ENCODE measurements around the gene NPPA. TPM values are rescaled to one million over a fixed set of nuclear protein-coding genes. Genes with fewer than 3 reads are reported as not detected.

Gene NPPA
- total RNA-seq, 2 donors from 2014 or later, result not detected

DNA sequence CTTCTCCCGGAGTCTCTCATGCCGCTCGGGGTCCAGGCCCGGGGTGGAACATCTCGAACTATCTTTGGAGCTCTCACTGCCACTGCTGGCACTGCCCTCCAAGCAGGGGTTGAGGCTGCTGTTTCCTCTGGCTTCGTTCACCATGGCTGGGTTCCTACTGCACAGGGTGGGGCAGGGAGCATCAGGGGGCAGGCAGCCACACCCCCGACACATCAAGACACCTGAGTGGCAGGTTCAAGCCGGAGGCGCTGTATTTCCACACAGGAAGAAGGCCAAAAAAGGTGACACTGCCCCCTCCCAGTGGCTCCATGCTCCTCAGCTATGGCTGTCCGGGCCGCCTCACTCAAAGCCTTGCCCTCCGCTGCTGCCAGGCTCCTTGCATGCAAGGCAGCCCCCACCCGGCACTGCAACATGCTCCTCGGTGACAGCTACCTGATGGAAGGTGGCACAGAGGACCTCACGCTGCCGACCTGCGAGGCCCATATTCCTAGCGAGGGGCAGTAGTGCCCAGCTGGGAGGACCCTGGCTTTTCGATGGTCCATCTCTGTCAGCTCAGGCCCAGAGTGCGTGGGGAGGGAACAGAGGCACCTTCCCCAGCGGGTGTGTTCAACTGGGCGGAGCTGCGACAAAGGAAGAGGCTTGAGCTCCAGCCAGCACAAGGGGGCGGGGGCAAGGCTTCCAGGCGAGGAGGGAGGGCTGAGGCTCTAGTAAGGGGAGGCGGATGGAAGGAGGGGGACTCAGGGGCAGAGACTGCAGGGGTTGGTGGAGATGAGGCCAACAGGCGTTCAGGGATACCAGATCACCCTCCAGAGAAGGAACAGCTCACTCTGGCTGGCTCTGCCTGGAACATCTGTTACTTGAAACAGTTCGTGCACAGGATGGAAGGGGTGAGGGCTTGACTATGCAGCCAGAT lies 44.4 kb downstream of the NPPA start:
- no peaks in the 10 kb centered on the region for H3K9me3 Mint-ChIP-seq
- H3K4me1 Mint-ChIP-seq (ENCODE audit: low read depth in 2 of 2), result peaks cover 50 to 55% of the 10 kb centered on the region in 2 donors
- H3K27ac Mint-ChIP-seq, result peak overlapping the region; percentile 84 to 93
- H3K36me3 Mint-ChIP-seq, result no peaks in the 10 kb centered on the region
- ATAC-seq, result peak; percentile 65 to 69
- H3K27me3 Mint-ChIP-seq, result no peaks in the 10 kb centered on the region
- H3K4me3 Mint-ChIP-seq, result peak overlapping the region; percentile 89
- peak; percentile 88 for DNase-seq (ENCODE audit: low spot score)

DNA sequence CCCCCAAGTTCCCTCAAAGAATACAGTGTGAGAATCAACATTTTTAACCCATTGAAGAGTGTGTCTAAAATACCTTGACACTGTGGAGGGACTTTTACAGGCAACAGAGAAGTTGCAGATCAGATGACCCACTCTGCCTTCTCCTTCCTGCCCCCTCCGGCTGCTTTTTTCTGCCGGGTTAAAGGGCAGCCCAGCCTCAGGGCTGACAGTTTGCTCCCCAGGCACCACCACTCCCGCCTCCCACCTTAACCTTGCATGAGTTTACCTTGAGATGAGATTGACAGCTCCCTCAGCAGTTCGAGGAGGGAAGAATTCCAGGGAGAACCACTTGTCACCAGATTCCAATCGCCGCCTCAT lies 45.0 kb downstream of the NPPA start:
- peak overlapping the region; percentile 89 for H3K4me3 Mint-ChIP-seq
- H3K4me1 Mint-ChIP-seq (ENCODE audit: low read depth in 2 of 2), result peaks cover 48 to 49% of the 10 kb centered on the region in 2 donors
- H3K27ac Mint-ChIP-seq, result peak overlapping the region; percentile 84 to 93
- H3K27me3 Mint-ChIP-seq, result no peaks in the 10 kb centered on the region
- DNase-seq (ENCODE audit: low spot score) (peak; percentile 56), ATAC-seq (no peak)
- H3K36me3 Mint-ChIP-seq, result no peaks in the 10 kb centered on the region
- no peaks in the 10 kb centered on the region for H3K9me3 Mint-ChIP-seq

- H3K9me3 Mint-ChIP-seq, result no peaks in the 10 kb centered on the region
- no peak overlapping the region for H3K4me3 Mint-ChIP-seq
- no peaks in the 10 kb centered on the region for H3K36me3 Mint-ChIP-seq
- H3K4me1 Mint-ChIP-seq (ENCODE audit: low read depth in 2 of 2), result peaks cover 36 to 37% of the 10 kb centered on the region in 2 donors
- DNase-seq (ENCODE audit: low spot score) (peak; percentile 56), ATAC-seq (no peak)
- peak overlapping the region in 1 of 2 donors; percentile 93 for H3K27ac Mint-ChIP-seq
- H3K27me3 Mint-ChIP-seq, result no peaks in the 10 kb centered on the region
Measured at GRCh38 chr1:11800756-11801433, 46.7 kb downstream of the NPPA start.

- H3K36me3 Mint-ChIP-seq, result no peaks in the 10 kb centered on the region
- ATAC-seq (no peak), DNase-seq (ENCODE audit: low spot score) (peak; percentile 15)
- no peaks in the 10 kb centered on the region for H3K9me3 Mint-ChIP-seq
- no peaks in the 10 kb centered on the region for H3K27me3 Mint-ChIP-seq
- H3K27ac Mint-ChIP-seq, result no peak overlapping the region
- peaks cover 36 to 39% of the 10 kb centered on the region in 2 donors for H3K4me1 Mint-ChIP-seq (ENCODE audit: low read depth in 2 of 2)
- no peak overlapping the region for H3K4me3 Mint-ChIP-seq
Measured at GRCh38 chr1:11800391-11800755, 47.2 kb downstream of the NPPA start.

DNA sequence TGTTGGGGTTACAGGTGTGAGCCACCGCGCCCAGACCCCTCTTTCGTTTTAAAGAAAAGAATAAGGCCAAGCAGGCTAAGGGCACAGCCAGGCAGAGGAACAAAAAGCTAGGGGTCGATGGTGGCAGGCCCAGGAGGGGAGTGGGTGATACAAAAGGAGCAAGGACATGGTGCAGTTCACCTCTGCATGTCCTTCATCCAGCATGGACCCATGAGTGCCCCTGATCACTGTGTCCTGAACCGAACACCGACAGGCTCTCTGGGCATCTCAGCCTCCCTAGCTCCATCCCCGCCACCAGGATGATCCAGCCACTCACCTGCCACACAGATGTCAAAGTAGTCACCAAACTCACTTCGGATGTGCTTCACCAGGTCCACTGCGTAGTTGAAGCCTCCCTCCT lies 47.7 kb downstream of the NPPA start:
- no peak overlapping the region for H3K4me3 Mint-ChIP-seq
- no peak for ATAC-seq
- peak; percentile 32 for DNase-seq (ENCODE audit: low spot score)
- no peak overlapping the region for H3K27ac Mint-ChIP-seq
- no peaks in the 10 kb centered on the region for H3K36me3 Mint-ChIP-seq
- H3K27me3 Mint-ChIP-seq, result no peaks in the 10 kb centered on the region
- peaks cover 32 to 39% of the 10 kb centered on the region in 2 donors for H3K4me1 Mint-ChIP-seq (ENCODE audit: low read depth in 2 of 2)
- no peaks in the 10 kb centered on the region for H3K9me3 Mint-ChIP-seq

DNA sequence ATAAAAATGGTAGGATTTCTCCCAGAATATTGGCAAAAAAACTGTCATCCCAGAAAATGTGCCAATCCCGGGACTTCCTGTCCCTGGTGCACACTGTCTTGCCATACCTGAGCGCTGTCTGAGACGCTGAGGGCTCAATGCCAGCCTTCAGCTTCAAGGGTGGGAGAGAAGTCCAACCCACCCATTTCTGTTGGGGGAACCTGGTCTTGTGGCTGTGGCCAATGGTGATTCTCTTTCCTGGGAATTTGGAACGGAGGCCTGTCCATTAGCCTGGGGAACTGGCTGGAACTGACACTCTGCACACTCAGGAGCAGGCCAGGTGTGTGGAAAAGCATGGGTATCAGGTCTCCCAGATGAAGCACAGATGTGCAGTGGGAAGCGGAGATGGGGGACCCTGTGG lies 48.5 kb downstream of the NPPA start:
- no peaks in the 10 kb centered on the region for H3K36me3 Mint-ChIP-seq
- H3K4me3 Mint-ChIP-seq, result no peak overlapping the region

DNA sequence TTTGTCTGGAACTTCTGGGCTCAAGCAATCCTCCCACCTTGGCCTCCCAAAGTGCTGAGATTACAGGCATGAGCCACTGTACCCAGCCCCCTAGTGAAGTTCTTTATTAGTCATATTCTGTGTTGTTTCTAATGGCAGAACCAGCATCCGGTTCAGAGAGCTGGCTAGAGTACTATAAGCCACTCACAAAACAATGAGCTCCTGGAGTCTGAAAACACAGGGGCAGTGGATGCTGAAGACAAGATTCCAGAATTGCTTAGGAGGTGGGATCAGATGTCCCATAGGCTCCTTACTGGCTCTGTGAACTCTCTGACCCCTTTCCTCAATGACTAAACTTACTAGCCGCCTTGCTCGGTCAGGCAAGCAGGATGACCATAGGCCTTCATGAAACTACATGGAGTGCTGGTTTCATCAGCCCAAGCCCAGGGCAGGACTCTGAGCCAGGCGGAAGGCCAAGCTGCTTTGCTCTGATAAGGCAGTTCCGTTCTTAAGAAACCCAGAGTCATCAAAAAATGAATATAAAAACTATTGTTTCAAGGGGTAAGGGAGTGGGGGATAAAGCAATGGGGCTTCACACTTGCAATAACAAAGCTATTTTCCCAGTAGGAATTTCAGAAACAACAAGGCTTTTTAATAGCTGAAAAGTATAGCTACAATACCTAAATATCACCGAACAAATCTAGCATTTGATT lies 49.9 kb downstream of the NPPA start:
- DNase-seq (ENCODE audit: low spot score) (no peak), ATAC-seq (no peak)
- no peaks in the 10 kb centered on the region for H3K9me3 Mint-ChIP-seq

More for the DNA sequence above, 48.5 kb downstream of the NPPA start:
- DNase-seq (ENCODE audit: low spot score), result no peak
- Mint-ChIP-seq H3K27me3 (no peaks in the 10 kb centered on the region), H3K9me3 (no peaks in the 10 kb centered on the region), H3K27ac (no peak overlapping the region), H3K4me1 (ENCODE audit: low read depth in 2 of 2) (peaks cover 24 to 31% of the 10 kb centered on the region in 2 donors)
- no peak for ATAC-seq

DNA sequence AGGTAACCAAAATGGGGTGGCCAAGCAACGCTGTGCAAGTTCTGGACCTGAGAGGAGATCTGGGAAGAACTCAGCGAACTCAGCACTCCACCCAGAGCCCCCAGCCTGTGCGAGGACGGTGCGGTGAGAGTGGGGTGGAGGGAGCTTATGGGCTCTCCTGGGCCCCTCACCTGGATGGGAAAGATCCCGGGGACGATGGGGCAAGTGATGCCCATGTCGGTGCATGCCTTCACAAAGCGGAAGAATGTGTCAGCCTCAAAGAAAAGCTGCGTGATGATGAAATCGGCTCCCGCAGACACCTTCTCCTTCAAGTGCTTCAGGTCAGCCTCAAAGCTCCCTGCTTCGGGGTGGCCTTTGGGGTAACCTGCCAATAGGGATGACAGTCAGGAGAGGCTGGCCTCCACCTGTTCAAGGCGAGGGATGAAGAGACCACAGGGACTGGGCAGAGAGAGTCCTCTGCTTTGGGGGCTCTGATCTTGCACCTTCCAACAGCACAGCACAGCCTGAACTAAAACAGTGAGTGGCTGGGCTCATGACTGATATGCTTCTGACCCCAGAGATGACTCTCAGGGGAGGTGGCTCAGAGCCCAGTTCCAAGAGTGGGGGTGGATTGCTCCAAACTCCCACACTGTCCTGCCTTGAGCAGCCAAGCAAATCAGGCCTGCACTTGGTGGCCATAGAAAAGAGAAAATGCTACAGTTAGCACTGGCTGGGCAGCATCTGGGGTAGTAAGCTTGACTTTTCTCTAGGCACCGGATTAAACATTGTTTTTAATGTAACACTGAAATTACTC lies 51.4 kb downstream of the NPPA start:
- H3K27me3 Mint-ChIP-seq, result no peaks in the 10 kb centered on the region
- H3K36me3 Mint-ChIP-seq, result no peaks in the 10 kb centered on the region
- no peaks in the 10 kb centered on the region for H3K9me3 Mint-ChIP-seq
- H3K27ac Mint-ChIP-seq, result no peak overlapping the region
- peaks cover 0 to 13% of the 10 kb centered on the region in 2 donors for H3K4me1 Mint-ChIP-seq (ENCODE audit: low read depth in 2 of 2)
- no peak overlapping the region for H3K4me3 Mint-ChIP-seq
- no peak for ATAC-seq
- peak; percentile 49 for DNase-seq (ENCODE audit: low spot score)

More for the DNA sequence above, 49.9 kb downstream of the NPPA start:
- Mint-ChIP-seq H3K27me3 (no peaks in the 10 kb centered on the region), H3K27ac (no peak overlapping the region), H3K36me3 (no peaks in the 10 kb centered on the region), H3K4me1 (ENCODE audit: low read depth in 2 of 2) (peaks cover 13 to 19% of the 10 kb centered on the region in 2 donors), H3K4me3 (no peak overlapping the region)

Other genes starting within 250 kb of the NPPA start
- gene FBXO2, start 193.4 kb downstream of the NPPA start, total RNA-seq, result 10 to 100 TPM; 13.2 to 16.3 TPM
- gene FBXO44, start 192.9 kb downstream of the NPPA start, total RNA-seq, result 10 to 100 TPM; 45.4 to 49.7 TPM
- gene FBXO6, start 183.6 kb downstream of the NPPA start, total RNA-seq, result 100 to 1,000 TPM in 1 of 2 donors, 10 to 100 TPM in 1; 42.9 to 106 TPM
- 100 to 1,000 TPM; 115 to 153 TPM for gene MAD2L2, start 166.6 kb downstream of the NPPA start, total RNA-seq
- gene DRAXIN, start 156.1 kb downstream of the NPPA start, total RNA-seq, result 10 to 100 TPM; 29.3 to 41.5 TPM
- gene AGTRAP, start 111.6 kb downstream of the NPPA start, total RNA-seq, result 10 to 100 TPM; 40.3 to 52.0 TPM
- gene C1orf167, start 85.6 kb downstream of the NPPA start, total RNA-seq, result not detected
- gene MTHFR, start 41.8 kb downstream of the NPPA start, total RNA-seq, result 10 to 100 TPM; 25.7 to 30.4 TPM
- gene CLCN6, start 41.6 kb downstream of the NPPA start, total RNA-seq, result 10 to 100 TPM; 15.0 to 31.0 TPM
- gene NPPB, start 11.2 kb upstream of the NPPA start, total RNA-seq, result not detected
- gene KIAA2013, start 78.6 kb upstream of the NPPA start, total RNA-seq, result 10 to 100 TPM; 50.5 to 59.8 TPM
- 10 to 100 TPM; 50.7 to 72.4 TPM for gene PLOD1, start 86.9 kb upstream of the NPPA start, total RNA-seq
- gene MFN2, start 132.7 kb upstream of the NPPA start, total RNA-seq, result 100 to 1,000 TPM in 1 of 2 donors, 10 to 100 TPM in 1; 75.2 to 101 TPM
- gene MIIP, start 171.7 kb upstream of the NPPA start, total RNA-seq, result 100 to 1,000 TPM in 1 of 2 donors, 10 to 100 TPM in 1; 52.5 to 118 TPM
- gene TNFRSF8, start 215.5 kb upstream of the NPPA start, total RNA-seq, result 10 to 100 TPM; 16.3 to 77.3 TPM